ENCODE measurements around the gene ACSM3.
A peak's percentile ranks its signal among the peaks of the same experiment; 100 is the strongest.
"Not testable (repeated sequence)": the region's sequence is repeated elsewhere in the genome, so short reads cannot be mapped to it uniquely, and the experiment has no call there.

ACSM3 gene

GRCh38 chr16:20768818-20769217, 5.0 kb downstream of the ACSM3 start:
- Histone ChIP-seq H3K9ac (ENCODE audit: low read depth, low read length) (no peak overlapping the region), H3K36me3 (ENCODE audit: insufficient read depth, low read length) (no peaks in the 10 kb centered on the region), H3K4me1 (ENCODE audit: insufficient read depth, low read length) (no peaks in the 10 kb centered on the region), H3K9me3 (ENCODE audit: control insufficient read depth, insufficient read depth, low read length) (no peaks in the 10 kb centered on the region)

GRCh38 chr16:20773679-20774078, 9.9 kb downstream of the ACSM3 start:
- no peaks in the 10 kb centered on the region for H3K9me3 ChIP-seq (ENCODE audit: control insufficient read depth, insufficient read depth, low read length)
- H3K4me1 ChIP-seq (ENCODE audit: insufficient read depth, low read length): no peaks in the 10 kb centered on the region
- H3K36me3 ChIP-seq (ENCODE audit: insufficient read depth, low read length): no peaks in the 10 kb centered on the region
- no peak overlapping the region for H3K9ac ChIP-seq (ENCODE audit: low read depth, low read length)

- Histone ChIP-seq H3K9me3 (ENCODE audit: control insufficient read depth, insufficient read depth, low read length) (no peaks in the 10 kb centered on the region), H3K9ac (ENCODE audit: low read depth, low read length) (no peak overlapping the region), H3K36me3 (ENCODE audit: insufficient read depth, low read length) (no peaks in the 10 kb centered on the region), H3K4me1 (ENCODE audit: insufficient read depth, low read length) (no peaks in the 10 kb centered on the region)
Measured at GRCh38 chr16:20774703-20775362, 11.0 kb downstream of the ACSM3 start.

DNA sequence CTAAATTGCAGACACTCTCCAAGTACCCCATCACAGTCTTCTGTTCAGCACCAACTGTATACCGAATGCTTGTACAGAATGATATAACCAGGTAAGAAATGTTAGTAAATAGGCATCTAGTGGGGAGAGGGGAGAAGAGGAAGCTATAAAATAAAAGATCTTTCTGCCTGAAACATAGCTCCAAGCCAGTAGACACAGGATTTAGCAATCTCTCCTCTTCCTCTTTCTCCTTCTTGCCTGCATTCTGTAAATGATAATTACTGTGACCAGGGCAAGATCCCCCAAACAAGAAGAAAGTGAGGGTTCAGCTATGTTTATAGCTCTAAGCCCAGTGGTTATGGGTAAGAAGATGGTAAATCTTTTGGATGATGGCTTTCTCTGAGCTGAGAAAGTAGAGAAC, 17.9 kb downstream of the ACSM3 start:
- Histone ChIP-seq H3K9ac (ENCODE audit: low read depth, low read length) (no peak overlapping the region), H3K9me3 (ENCODE audit: control insufficient read depth, insufficient read depth, low read length) (no peaks in the 10 kb centered on the region), H3K36me3 (ENCODE audit: insufficient read depth, low read length) (no peaks in the 10 kb centered on the region), H3K4me1 (ENCODE audit: insufficient read depth, low read length) (no peaks in the 10 kb centered on the region)

DNA sequence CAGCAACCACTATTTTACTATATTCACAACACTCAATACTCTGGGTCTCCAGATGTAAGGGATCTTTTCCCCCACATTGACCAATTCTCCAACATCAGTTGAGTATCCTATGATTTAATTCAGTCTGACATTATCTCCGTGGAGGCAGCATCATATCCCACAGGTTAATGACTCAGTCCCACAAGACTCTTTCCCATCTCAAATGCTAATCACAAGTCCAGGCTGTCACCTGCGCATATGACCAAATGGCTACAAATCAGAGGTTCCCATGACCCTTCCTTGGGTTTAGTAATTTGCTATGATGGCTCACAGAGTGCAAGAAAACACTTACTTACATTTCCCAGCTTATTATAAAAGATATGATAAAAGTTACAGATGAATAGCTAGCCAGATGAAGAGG, 18.7 kb downstream of the ACSM3 start:
- Histone ChIP-seq H3K4me1 (ENCODE audit: insufficient read depth, low read length) (no peaks in the 10 kb centered on the region), H3K9me3 (ENCODE audit: control insufficient read depth, insufficient read depth, low read length) (no peaks in the 10 kb centered on the region), H3K36me3 (ENCODE audit: insufficient read depth, low read length) (no peaks in the 10 kb centered on the region), H3K9ac (ENCODE audit: low read depth, low read length) (no peak overlapping the region)

DNA sequence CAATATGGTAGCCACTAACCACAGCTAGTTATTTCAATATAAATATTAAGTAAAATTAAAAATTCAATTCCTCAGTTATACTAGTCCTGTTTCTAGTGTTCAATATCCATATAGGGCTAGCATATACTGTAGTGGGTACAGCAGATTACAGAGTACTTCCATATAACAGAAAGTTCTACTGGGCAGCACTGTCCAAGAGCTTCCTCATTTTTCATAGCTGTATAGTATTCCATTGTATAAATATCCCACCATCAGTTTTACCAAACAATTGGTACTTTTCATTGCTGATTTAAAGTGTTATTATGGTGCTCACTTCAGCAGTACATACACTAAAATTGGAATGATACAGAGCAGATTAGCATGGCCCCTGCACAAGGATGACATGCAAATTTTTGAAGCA, 20.4 kb downstream of the ACSM3 start:
- Histone ChIP-seq H3K4me1 (ENCODE audit: insufficient read depth, low read length) (no peaks in the 10 kb centered on the region), H3K9me3 (ENCODE audit: control insufficient read depth, insufficient read depth, low read length) (no peaks in the 10 kb centered on the region), H3K36me3 (ENCODE audit: insufficient read depth, low read length) (no peaks in the 10 kb centered on the region), H3K9ac (ENCODE audit: low read depth, low read length) (no peak overlapping the region)

DNA sequence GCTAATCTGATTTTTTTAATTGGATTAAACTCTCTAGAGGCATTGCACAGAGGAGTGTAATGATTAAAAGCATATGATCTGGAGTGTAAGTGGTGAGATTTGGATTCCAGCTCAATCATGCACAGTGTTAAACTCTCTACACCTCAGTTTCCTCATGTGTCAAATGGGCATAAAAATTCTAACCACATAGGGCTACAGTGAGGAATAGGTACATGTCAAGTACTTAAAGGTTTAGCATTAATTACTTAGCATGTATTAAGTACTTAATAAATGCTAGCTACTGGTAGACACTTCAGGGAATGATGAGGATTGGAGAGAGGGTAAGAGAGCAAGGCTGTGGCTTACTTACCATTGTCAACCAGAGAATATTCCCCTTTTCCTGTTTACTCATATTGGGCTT, 25.3 kb downstream of the ACSM3 start:
- H3K4me1 ChIP-seq (ENCODE audit: insufficient read depth, low read length): peaks cover 8% of the 10 kb centered on the region; the same call in 1 of the 2 replicates
- H3K9ac ChIP-seq (ENCODE audit: low read depth, low read length): no peak overlapping the region
- no peaks in the 10 kb centered on the region for H3K36me3 ChIP-seq (ENCODE audit: insufficient read depth, low read length)

DNA sequence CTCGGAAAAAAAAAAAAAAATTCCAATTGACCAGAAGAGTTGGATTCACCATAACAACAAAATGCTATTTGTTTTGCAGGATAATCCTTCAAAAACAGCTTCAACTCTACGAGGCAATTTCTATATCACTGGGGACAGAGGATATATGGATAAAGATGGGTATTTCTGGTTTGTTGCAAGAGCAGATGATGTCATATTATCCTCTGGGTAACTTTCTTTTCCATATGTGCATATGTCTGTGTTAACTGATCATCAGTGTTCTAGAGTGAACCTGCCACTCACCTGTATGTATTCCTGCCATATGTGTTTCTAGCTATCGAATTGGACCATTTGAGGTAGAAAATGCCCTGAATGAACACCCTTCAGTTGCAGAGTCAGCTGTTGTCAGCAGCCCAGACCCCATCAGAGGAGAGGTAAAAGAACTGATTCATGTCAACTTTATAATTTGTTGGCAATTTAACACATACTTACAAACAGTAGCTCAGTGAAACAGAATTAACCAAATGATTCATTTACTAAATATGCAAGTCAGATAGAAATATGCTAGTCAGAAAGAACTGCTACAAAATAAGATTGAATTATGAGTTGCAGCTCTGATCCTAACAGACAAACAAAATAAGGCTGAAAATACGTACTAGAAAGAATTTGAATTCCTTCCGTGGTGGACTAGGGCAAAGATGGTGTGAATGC, 28.3 kb downstream of the ACSM3 start:
- H3K9ac ChIP-seq (ENCODE audit: low read depth, low read length): no peak overlapping the region
- H3K9me3 ChIP-seq (ENCODE audit: control insufficient read depth, insufficient read depth, low read length): no peaks in the 10 kb centered on the region
- peaks cover 8% of the 10 kb centered on the region; the same call in 1 of the 2 replicates for H3K4me1 ChIP-seq (ENCODE audit: insufficient read depth, low read length)
- no peaks in the 10 kb centered on the region for H3K36me3 ChIP-seq (ENCODE audit: insufficient read depth, low read length)

More for the DNA sequence above, 25.3 kb downstream of the ACSM3 start:
- H3K9me3 ChIP-seq (ENCODE audit: control insufficient read depth, insufficient read depth, low read length): no peaks in the 10 kb centered on the region

GRCh38 chr16:20798364-20798763, 34.5 kb downstream of the ACSM3 start:
- Histone ChIP-seq H3K36me3 (ENCODE audit: insufficient read depth, low read length) (no peaks in the 10 kb centered on the region; the same call in 1 of the 2 replicates), H3K9ac (ENCODE audit: low read depth, low read length) (no peak overlapping the region), H3K4me1 (ENCODE audit: insufficient read depth, low read length) (no peaks in the 10 kb centered on the region), H3K9me3 (ENCODE audit: control insufficient read depth, insufficient read depth, low read length) (no peaks in the 10 kb centered on the region)

DNA sequence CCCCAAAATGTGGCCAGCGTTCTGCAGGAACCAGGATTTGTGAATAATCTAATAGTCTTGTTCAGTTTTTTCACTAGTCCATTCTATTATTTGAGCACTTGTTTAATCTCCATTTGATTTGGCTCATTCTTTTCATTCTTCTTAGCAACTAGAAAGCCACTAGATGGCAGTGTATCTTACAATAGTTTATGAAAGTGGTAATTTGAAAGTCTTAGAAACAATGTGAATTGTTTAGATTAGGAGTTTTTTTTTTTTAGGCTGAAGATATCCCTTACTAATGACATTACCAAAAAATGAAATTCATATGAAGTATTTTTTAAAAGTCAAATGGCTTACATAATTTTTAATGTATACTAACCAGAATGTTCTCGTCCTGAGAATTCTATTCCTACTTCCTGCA, 35.8 kb downstream of the ACSM3 start:
- H3K9me3 ChIP-seq (ENCODE audit: control insufficient read depth, insufficient read depth, low read length): no peaks in the 10 kb centered on the region
- H3K36me3 ChIP-seq (ENCODE audit: insufficient read depth, low read length): no peaks in the 10 kb centered on the region; the same call in 1 of the 2 replicates
- no peak overlapping the region for H3K9ac ChIP-seq (ENCODE audit: low read depth, low read length)
- no peaks in the 10 kb centered on the region for H3K4me1 ChIP-seq (ENCODE audit: insufficient read depth, low read length)

GRCh38 chr16:20801278-20801677, 37.5 kb downstream of the ACSM3 start:
- H3K4me1 ChIP-seq (ENCODE audit: insufficient read depth, low read length): no peaks in the 10 kb centered on the region
- H3K36me3 ChIP-seq (ENCODE audit: insufficient read depth, low read length): no peaks in the 10 kb centered on the region; the same call in 1 of the 2 replicates
- H3K9ac ChIP-seq (ENCODE audit: low read depth, low read length): no peak overlapping the region
- H3K9me3 ChIP-seq (ENCODE audit: control insufficient read depth, insufficient read depth, low read length): no peaks in the 10 kb centered on the region

DNA sequence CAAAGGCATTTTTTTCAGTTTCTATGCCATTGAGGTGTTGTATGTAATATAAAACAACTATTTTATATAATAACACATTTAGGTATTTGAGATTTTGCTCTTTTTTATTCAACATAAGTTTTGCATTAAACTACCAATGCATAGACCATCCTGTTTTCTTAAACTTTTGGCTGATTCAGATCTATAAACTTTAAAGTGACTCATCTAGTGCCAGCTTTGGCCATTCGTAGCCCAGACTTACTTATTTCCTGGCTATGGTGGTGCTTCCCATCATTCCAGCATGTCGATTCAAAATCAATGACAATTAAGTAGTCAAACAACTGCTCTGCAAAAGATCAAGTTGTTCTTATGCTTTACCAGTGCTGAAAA, 39.4 kb downstream of the ACSM3 start:
- Histone ChIP-seq H3K36me3 (ENCODE audit: insufficient read depth, low read length) (no peaks in the 10 kb centered on the region; the same call in 1 of the 2 replicates), H3K4me1 (ENCODE audit: insufficient read depth, low read length) (no peaks in the 10 kb centered on the region; the same call in 1 of the 2 replicates), H3K9ac (ENCODE audit: low read depth, low read length) (no peak overlapping the region), H3K9me3 (ENCODE audit: control insufficient read depth, insufficient read depth, low read length) (no peaks in the 10 kb centered on the region)

GRCh38 chr16:20803561-20804214, 39.9 kb downstream of the ACSM3 start:
- H3K9me3 ChIP-seq (ENCODE audit: control insufficient read depth, insufficient read depth, low read length): no peaks in the 10 kb centered on the region
- H3K36me3 ChIP-seq (ENCODE audit: insufficient read depth, low read length): no peaks in the 10 kb centered on the region; the same call in 1 of the 2 replicates
- H3K9ac ChIP-seq (ENCODE audit: low read depth, low read length): no peak overlapping the region
- H3K4me1 ChIP-seq (ENCODE audit: insufficient read depth, low read length): no peaks in the 10 kb centered on the region; the same call in 1 of the 2 replicates

- H3K9me3 ChIP-seq (ENCODE audit: control insufficient read depth, insufficient read depth, low read length); H3K4me1 ChIP-seq (ENCODE audit: insufficient read depth, low read length); H3K36me3 ChIP-seq (ENCODE audit: insufficient read depth, low read length): not testable (repeated sequence)
- H3K9ac ChIP-seq (ENCODE audit: low read depth, low read length): peak overlapping the region; percentile 88
Measured at GRCh38 chr16:20805684-20806167, 41.9 kb downstream of the ACSM3 start.

All from ES-I3 (cell line).